ENCODE measurements around the gene KLHL17.
"Not testable (repeated sequence)": the region's sequence is repeated elsewhere in the genome, so short reads cannot be mapped to it uniquely, and the experiment has no call there.

Gene KLHL17

DNA sequence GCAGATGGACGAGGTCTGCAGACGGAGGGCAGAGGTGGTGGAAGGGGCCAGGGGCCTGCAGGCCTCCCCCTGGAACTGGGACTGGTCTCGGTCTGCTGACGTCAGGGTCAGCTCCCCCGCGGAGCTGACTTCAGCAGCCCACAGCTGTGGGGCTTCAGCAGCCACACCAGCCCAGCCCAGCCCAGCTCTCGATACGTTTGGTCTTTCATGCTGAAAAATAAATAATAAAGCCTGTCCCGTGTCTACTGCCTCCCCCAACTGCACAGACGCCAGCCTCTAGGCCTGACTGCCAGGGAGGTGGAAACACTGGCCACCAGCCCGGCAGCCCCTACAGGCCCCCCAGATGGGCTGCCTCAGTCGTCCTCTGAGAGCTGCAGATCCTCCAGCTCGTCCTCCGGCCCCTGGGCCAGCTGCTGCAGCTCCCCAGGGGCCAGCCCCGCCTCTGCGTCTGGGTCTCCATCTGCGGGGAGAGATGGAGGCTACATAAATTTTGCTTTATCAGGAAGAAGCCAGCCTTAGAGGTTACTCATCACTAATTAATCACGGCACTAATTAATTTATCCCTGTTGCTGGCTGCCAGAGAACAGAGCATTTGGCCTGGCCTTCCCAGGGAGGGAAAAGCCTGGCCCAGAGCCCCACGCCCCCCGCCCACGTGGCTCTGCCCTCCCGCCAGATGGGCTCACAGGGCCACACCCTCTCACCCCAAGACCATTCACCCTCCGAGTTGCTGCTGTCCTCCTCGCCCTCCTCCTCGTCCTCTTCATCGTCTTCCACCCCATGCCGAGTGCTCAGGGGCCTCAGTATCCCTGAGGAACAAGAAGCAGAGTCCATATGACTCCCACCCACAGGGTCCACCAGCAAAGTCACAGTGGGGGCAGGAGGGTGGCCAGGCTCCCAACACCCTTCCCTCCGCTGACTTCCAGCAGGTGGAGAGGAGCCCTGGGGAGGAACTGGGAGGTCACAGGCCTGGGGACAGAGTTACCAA lies 15.8 kb upstream of the KLHL17 start:
- no peaks in the 10 kb centered on the region for H3K9me3 ChIP-seq (ENCODE audit: control insufficient read depth, low read length)
- peaks cover 12% of the 10 kb centered on the region for H3K4me1 ChIP-seq (ENCODE audit: control insufficient read depth, insufficient read depth, low read length, poor library complexity, severe bottlenecking)
- peaks cover 53% of the 10 kb centered on the region for H3K36me3 ChIP-seq (ENCODE audit: control insufficient read depth, insufficient read depth, low read length)
- 74 to 76% methylated on average over 17 to 24 of the region's 28 CpGs for WGBS, 2 experiments (ENCODE audit: insufficient coverage in 2 of 2)
- no peak overlapping the region for H3K27ac ChIP-seq (ENCODE audit: low read depth, low read length, severe bottlenecking)
- no peak overlapping the region for H3K4me3 ChIP-seq (ENCODE audit: extremely low read depth, insufficient read depth, low read length, poor library complexity, severe bottlenecking)

DNA sequence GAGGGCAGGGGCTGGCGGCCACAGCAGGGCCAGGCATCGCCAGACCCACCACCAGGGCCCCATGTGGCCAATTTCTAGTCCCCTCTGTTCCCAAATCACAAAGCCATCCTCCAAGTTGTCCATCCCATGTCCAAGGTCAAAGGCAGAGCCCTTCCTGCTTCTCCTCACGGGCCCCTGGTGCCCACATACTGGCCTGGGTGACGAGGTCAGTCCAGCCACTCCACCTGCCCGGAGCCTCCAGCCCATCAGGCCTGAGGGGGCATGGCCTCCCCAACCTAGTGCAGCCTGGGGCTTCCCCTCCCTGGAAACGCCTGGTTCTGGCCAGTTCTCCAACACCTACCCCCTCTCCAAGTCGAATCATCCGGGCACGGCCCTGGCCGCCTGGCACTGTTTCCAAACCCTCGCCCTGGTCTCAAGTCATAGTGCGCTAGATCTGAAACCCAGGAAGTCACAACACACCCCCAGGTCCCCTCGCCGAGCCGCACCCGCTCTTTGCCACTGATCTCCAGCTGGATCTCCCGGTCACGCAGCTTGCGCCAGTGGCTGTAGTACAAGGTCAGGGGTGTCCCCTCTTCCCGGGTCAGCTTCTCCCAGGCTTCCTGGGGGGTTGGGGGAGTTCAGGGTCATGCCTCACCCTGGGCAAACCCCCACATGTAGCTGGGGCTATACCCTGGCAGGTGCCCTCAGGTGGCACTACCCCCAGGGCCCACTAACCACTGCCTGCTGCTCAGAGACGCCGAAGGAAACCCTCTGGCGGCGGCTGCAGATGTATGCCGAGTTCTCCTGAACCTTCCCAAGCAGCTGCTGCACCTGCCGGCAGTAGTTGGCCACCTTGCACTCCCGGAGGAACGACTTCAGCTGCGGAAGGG lies 14.5 kb upstream of the KLHL17 start:
- no peak overlapping the region for H3K4me3 ChIP-seq (ENCODE audit: extremely low read depth, insufficient read depth, low read length, poor library complexity, severe bottlenecking)
- H3K36me3 ChIP-seq (ENCODE audit: control insufficient read depth, insufficient read depth, low read length) = peaks cover 66% of the 10 kb centered on the region
- H3K4me1 ChIP-seq (ENCODE audit: control insufficient read depth, insufficient read depth, low read length, poor library complexity, severe bottlenecking) = peaks cover 4% of the 10 kb centered on the region
- H3K9me3 ChIP-seq (ENCODE audit: control insufficient read depth, low read length) = no peaks in the 10 kb centered on the region
- 97 to 99% methylated on average over 23 to 28 of the region's 29 CpGs for WGBS, 2 experiments (ENCODE audit: insufficient coverage in 2 of 2)
- no peak overlapping the region for H3K27ac ChIP-seq (ENCODE audit: low read depth, low read length, severe bottlenecking)

DNA sequence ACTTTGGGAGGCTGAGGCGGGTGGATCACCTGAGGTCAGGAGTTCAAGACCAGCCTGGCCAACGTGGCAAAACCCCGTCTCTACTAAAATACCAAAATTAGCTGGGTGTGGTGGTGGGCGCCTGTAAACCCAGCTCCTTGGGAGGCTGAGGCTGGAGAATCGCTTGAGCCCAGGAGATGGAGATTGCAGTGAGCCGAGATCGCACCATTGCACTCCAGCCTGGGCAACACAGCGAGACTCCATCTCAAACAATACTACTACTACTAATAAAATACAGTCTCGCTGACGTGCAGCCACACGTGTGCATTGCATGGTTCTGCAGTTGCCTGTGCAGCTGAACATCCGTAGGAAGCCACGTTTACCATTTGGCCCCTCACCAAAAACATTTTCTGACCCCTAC lies 13.6 kb upstream of the KLHL17 start:
- not testable (repeated sequence) for H3K4me3 ChIP-seq (ENCODE audit: extremely low read depth, insufficient read depth, low read length, poor library complexity, severe bottlenecking); H3K4me1 ChIP-seq (ENCODE audit: control insufficient read depth, insufficient read depth, low read length, poor library complexity, severe bottlenecking); H3K9me3 ChIP-seq (ENCODE audit: control insufficient read depth, low read length); H3K27ac ChIP-seq (ENCODE audit: low read depth, low read length, severe bottlenecking)
- 87 to 93% methylated on average over 10 to 12 of the region's 13 CpGs for WGBS, 2 experiments (ENCODE audit: insufficient coverage in 2 of 2)
- H3K36me3 ChIP-seq (ENCODE audit: control insufficient read depth, insufficient read depth, low read length) = peaks cover 74% of the 10 kb centered on the region

DNA sequence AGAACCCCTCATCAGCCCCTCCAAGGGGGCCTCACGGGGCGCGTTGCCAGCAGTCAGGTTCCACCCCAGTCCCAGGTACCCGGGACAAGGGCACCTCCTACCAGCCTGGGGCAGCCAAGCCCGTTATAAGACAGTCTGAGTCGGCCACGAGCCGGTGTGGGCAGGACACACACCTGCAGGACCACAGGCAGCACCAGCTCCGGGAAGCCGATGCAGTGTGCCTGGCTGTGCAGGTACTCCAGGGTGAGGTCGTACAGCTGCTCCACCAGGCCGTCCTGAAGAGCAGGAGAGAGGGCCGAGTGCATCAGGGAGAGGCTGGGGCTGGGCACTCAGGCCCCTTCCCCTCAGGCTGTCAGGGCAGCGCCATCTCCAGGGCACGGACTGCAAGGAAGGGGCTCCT lies 12.4 kb upstream of the KLHL17 start:
- Histone ChIP-seq H3K27ac (ENCODE audit: low read depth, low read length, severe bottlenecking) (no peak overlapping the region), H3K4me3 (ENCODE audit: extremely low read depth, insufficient read depth, low read length, poor library complexity, severe bottlenecking) (no peak overlapping the region), H3K4me1 (ENCODE audit: control insufficient read depth, insufficient read depth, low read length, poor library complexity, severe bottlenecking) (no peaks in the 10 kb centered on the region), H3K9me3 (ENCODE audit: control insufficient read depth, low read length) (no peaks in the 10 kb centered on the region), H3K36me3 (ENCODE audit: control insufficient read depth, insufficient read depth, low read length) (peaks cover 85% of the 10 kb centered on the region)
- 92 to 97% methylated on average over 14 to 15 of the region's 15 CpGs for WGBS, 2 experiments (ENCODE audit: insufficient coverage in 2 of 2)

DNA sequence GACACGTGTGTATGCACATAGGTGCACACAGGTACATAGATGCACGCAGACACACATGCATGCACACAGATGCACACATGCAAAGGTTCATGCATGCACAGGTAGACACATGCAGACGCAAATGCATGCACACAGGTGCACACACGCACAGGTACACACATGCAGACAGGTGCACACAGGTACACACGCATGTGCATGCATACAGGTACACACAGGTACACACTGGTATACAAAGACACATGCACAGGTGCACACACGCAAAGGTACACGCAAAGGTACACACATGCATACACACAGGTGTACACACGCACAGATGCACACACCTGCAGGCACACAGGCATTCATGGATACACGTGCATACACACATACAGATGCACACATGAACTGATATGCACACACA lies 10.1 kb upstream of the KLHL17 start:
- H3K9me3 ChIP-seq (ENCODE audit: control insufficient read depth, low read length) = no peaks in the 10 kb centered on the region
- H3K36me3 ChIP-seq (ENCODE audit: control insufficient read depth, insufficient read depth, low read length) = peaks cover 97% of the 10 kb centered on the region
- no peak overlapping the region for H3K4me3 ChIP-seq (ENCODE audit: extremely low read depth, insufficient read depth, low read length, poor library complexity, severe bottlenecking)
- H3K27ac ChIP-seq (ENCODE audit: low read depth, low read length, severe bottlenecking) = no peak overlapping the region
- H3K4me1 ChIP-seq (ENCODE audit: control insufficient read depth, insufficient read depth, low read length, poor library complexity, severe bottlenecking) = no peaks in the 10 kb centered on the region
- WGBS, 2 experiments (ENCODE audit: insufficient coverage in 2 of 2) = 94 to 96% methylated on average over 8 to 9 of the region's 9 CpGs

DNA sequence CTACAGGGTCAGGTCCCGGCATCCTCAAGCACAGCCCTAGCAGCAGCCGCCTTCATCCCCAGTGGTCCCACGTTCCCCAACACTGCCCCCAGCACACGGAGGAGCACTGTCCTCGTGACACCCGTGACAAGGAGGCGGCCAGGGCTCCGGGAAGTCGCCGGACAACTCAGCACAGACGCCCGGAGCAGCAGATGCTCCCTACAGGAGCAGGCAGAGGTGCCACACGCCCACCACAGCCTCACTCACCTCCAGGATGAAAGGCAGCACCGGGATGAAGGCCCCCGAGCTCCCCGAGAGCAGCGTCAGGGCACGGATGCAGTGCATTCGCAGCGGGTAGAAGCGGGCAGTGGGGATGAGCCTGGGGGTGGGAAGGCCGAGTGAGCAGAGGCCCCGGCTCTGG lies 9.5 kb upstream of the KLHL17 start:
- no peaks in the 10 kb centered on the region for H3K4me1 ChIP-seq (ENCODE audit: control insufficient read depth, insufficient read depth, low read length, poor library complexity, severe bottlenecking)
- WGBS, 2 experiments (ENCODE audit: insufficient coverage in 2 of 2) = 95 to 97% methylated on average over 13 to 19 of the region's 23 CpGs
- no peaks in the 10 kb centered on the region for H3K9me3 ChIP-seq (ENCODE audit: control insufficient read depth, low read length)
- peaks cover 97% of the 10 kb centered on the region for H3K36me3 ChIP-seq (ENCODE audit: control insufficient read depth, insufficient read depth, low read length)
- H3K4me3 ChIP-seq (ENCODE audit: extremely low read depth, insufficient read depth, low read length, poor library complexity, severe bottlenecking) = no peak overlapping the region
- H3K27ac ChIP-seq (ENCODE audit: low read depth, low read length, severe bottlenecking) = no peak overlapping the region

DNA sequence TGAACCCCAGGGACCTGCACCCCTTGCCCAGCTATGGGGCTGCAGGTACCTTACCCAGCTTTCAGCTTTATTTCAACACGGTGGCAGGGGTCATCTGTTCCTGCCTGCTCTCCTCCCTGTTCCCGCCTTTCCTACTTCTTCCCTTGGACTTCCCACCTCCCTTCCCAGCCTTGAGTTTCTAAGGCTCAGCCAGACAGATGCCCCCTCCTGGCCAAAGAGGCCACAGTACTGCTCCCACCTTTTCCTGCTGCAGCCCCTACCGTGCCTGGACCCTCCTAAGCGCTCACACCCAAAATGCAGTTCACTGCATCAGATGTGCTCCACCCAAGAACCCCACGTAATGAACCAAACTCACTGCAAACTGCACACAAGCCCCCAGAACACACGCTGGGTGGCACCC lies 9.0 kb upstream of the KLHL17 start:
- no peak overlapping the region for H3K27ac ChIP-seq (ENCODE audit: low read depth, low read length, severe bottlenecking)
- no peaks in the 10 kb centered on the region for H3K4me1 ChIP-seq (ENCODE audit: control insufficient read depth, insufficient read depth, low read length, poor library complexity, severe bottlenecking)
- H3K4me3 ChIP-seq (ENCODE audit: extremely low read depth, insufficient read depth, low read length, poor library complexity, severe bottlenecking) = no peak overlapping the region
- no peaks in the 10 kb centered on the region for H3K9me3 ChIP-seq (ENCODE audit: control insufficient read depth, low read length)
- 70 to 76% methylated on average over 5 to 6 of the region's 6 CpGs for WGBS, 2 experiments (ENCODE audit: insufficient coverage in 2 of 2)
- H3K36me3 ChIP-seq (ENCODE audit: control insufficient read depth, insufficient read depth, low read length) = peaks cover 97% of the 10 kb centered on the region

DNA sequence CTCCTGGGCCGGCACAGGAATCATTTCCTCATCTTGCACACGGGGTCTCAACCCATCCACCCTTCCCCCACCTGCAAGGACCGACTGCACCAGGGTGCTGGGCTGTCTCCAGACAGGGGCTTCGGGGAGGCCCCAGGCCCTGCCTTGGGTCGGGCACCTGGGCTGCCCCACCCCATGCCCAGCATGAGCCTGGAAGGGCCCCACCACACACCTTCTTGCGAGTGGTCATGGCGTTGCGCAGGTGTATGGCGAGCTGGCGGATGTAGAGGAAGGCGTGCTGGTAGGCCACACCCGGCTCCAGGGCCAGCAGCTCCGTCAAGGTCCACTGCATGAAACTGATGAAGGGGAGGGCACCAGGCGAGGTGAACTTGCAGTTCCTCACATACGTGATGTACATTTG lies 8.2 kb upstream of the KLHL17 start:
- WGBS, 2 experiments (ENCODE audit: insufficient coverage in 2 of 2) = 94 to 98% methylated on average over 12 to 15 of the region's 15 CpGs
- Histone ChIP-seq H3K27ac (ENCODE audit: low read depth, low read length, severe bottlenecking) (no peak overlapping the region), H3K4me3 (ENCODE audit: extremely low read depth, insufficient read depth, low read length, poor library complexity, severe bottlenecking) (no peak overlapping the region), H3K36me3 (ENCODE audit: control insufficient read depth, insufficient read depth, low read length) (peaks cover 98% of the 10 kb centered on the region), H3K9me3 (ENCODE audit: control insufficient read depth, low read length) (no peaks in the 10 kb centered on the region), H3K4me1 (ENCODE audit: control insufficient read depth, insufficient read depth, low read length, poor library complexity, severe bottlenecking) (no peaks in the 10 kb centered on the region)

DNA sequence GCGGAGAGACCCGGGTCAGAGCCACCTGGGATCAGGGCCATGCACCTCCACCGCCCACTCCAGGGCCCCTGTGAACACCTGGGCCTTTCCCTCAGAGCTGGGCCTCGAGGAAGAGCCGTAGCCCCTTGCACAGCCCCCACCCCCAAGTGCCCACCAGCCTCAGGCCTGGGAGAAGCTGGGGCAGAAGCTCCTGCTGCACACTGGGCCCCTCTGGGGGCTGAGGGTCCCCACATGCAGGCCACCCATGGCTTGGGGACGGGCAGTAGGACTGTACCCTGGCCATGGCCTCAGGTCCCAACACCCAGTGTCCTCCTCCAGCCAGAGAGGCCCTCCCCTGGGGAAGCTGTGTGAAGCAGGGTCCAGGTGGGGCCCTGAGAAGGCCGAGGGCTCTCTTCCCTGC lies 7.8 kb upstream of the KLHL17 start:
- no peak overlapping the region for H3K4me3 ChIP-seq (ENCODE audit: extremely low read depth, insufficient read depth, low read length, poor library complexity, severe bottlenecking)
- H3K9me3 ChIP-seq (ENCODE audit: control insufficient read depth, low read length) = no peaks in the 10 kb centered on the region
- WGBS, 2 experiments (ENCODE audit: insufficient coverage in 2 of 2) = 90 to 100% methylated on average over 4 to 7 of the region's 7 CpGs
- H3K4me1 ChIP-seq (ENCODE audit: control insufficient read depth, insufficient read depth, low read length, poor library complexity, severe bottlenecking) = peaks cover 4% of the 10 kb centered on the region
- peaks cover 98% of the 10 kb centered on the region for H3K36me3 ChIP-seq (ENCODE audit: control insufficient read depth, insufficient read depth, low read length)
- H3K27ac ChIP-seq (ENCODE audit: low read depth, low read length, severe bottlenecking) = no peak overlapping the region

DNA sequence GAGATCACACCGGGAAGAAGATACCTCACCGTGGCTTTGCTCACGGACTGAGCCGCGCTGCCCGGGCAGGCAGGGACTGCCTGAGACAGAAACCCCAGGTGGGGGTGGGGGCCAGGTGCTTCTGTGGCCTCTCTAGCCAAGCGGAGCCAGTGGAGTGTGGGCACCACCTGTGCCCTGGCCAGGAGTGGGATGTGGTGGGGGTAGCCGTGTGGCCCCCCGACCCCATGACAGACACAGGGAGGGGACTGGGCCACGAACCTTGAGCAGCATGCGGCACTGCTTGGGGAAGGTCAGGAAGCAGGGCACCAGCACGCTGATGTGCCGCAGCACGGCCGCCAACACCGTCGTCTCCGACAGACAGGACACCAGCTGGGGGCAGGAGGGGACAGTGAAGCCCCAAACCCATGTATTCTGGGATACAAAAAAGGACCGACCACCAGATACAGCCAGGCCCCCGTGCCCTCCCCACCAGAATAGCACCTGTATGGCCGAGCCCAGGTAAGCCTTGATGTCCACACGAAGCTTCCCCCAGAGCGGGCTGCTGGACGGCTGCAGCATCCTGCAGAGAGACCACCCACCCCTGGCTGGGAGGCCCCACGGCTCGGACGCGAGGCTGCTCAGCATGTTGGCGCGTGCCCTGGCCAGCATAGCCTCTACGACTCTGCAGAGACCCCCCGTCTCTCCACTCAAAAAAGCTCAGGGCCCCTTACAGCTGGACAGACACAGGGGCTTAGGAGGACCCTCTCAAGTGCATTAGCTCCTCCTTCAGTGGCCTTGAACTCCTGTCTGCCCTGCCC lies 6.7 kb upstream of the KLHL17 start:
- H3K4me1 ChIP-seq (ENCODE audit: control insufficient read depth, insufficient read depth, low read length, poor library complexity, severe bottlenecking) = peaks cover 8% of the 10 kb centered on the region
- H3K4me3 ChIP-seq (ENCODE audit: extremely low read depth, insufficient read depth, low read length, poor library complexity, severe bottlenecking) = no peak overlapping the region
- 94 to 95% methylated on average over 24 to 31 of the region's 32 CpGs for WGBS, 2 experiments (ENCODE audit: insufficient coverage in 2 of 2)
- no peaks in the 10 kb centered on the region for H3K9me3 ChIP-seq (ENCODE audit: control insufficient read depth, low read length)
- peaks cover 87% of the 10 kb centered on the region for H3K36me3 ChIP-seq (ENCODE audit: control insufficient read depth, insufficient read depth, low read length)
- H3K27ac ChIP-seq (ENCODE audit: low read depth, low read length, severe bottlenecking) = no peak overlapping the region

All from mesodermal cell (in vitro differentiated cells).